Esophagus squamous epithelium (tissue), 4 donors: ENCODE results near the gene CCDC71L.

ENCODE experiments used
- POLR2A ChIP-seq, 4 donors: fragments of 450-650 bp; IDR thresholded peaks; one replicate each; pipeline ENCODE4 v1.6.1; 2017; ENCODE audit warnings: antibody characterized with exemption in 4 of 4, mild to moderate bottlenecking in 4 of 4, moderate library complexity in 3 of 4
- TF ChIP-seq, protein P1 (sequence below), 6 experiments: fragments of 450-650 bp in 4 of 6; fragments of 200-600 bp in 2 of 6; sonication (generic) in 2 of 6; IDR thresholded peaks; one replicate each; pipeline ENCODE4 v1.5.1; 2016 to 2019; ENCODE audit warnings: antibody characterized with exemption in 6 of 6, mild to moderate bottlenecking in 4 of 6, moderate library complexity in 4 of 6

GRCh38 chr7:106644999-106645398 is 16.0 kb downstream of the CCDC71L start:
- TF ChIP-seq, protein P1, sequence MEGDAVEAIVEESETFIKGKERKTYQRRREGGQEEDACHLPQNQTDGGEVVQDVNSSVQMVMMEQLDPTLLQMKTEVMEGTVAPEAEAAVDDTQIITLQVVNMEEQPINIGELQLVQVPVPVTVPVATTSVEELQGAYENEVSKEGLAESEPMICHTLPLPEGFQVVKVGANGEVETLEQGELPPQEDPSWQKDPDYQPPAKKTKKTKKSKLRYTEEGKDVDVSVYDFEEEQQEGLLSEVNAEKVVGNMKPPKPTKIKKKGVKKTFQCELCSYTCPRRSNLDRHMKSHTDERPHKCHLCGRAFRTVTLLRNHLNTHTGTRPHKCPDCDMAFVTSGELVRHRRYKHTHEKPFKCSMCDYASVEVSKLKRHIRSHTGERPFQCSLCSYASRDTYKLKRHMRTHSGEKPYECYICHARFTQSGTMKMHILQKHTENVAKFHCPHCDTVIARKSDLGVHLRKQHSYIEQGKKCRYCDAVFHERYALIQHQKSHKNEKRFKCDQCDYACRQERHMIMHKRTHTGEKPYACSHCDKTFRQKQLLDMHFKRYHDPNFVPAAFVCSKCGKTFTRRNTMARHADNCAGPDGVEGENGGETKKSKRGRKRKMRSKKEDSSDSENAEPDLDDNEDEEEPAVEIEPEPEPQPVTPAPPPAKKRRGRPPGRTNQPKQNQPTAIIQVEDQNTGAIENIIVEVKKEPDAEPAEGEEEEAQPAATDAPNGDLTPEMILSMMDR (IDR thresholded peaks at IDR 0.05): no peak
- TF ChIP-seq POLR2A (IDR thresholded peaks at IDR 0.05): no peak
